Prostate gland (tissue), 2 donors: Measurements from ENCODE around the gene AP1G1.

ENCODE experiments used
- CTCF ChIP-seq, 4 experiments: fragments of 200-600 bp in 2 of 4; fragments of 450-650 bp in 2 of 4; sonication (generic) in 2 of 4; IDR thresholded peaks; 1 replicate in 3 of 4; 2 replicates in 1 of 4; pipeline ENCODE4 v1.5.1; 2016 to 2019; ENCODE audit warnings: antibody characterized with exemption in 4 of 4, mild to moderate bottlenecking in 2 of 4, moderate library complexity in 2 of 4
- POLR2A ChIP-seq: fragments of 450-650 bp; IDR thresholded peaks from one replicate; pipeline ENCODE4 v1.6.1; 2016; ENCODE audit warnings: antibody characterized with exemption, mild to moderate bottlenecking
- POLR2AphosphoS5 ChIP-seq: sonication (generic); formaldehyde crosslinking; IDR thresholded peaks from one replicate; pipeline ENCODE4 v1.6.1; 2017; ENCODE audit warnings: antibody characterized with exemption

GRCh38 chr16:71830359-71830758 is 21.7 kb upstream of the AP1G1 start:
- TF ChIP-seq CTCF (IDR thresholded peaks at IDR 0.05) = no peak
- no peak for TF ChIP-seq POLR2AphosphoS5
- TF ChIP-seq POLR2A = no peak
